Measurements from ENCODE around the gene RTEL1.
A peak's percentile ranks its signal among the peaks of the same experiment; 100 is the strongest.

The RTEL1 gene

GRCh38 chr20:63689046-63690002 lies 31.2 kb downstream of the RTEL1 start:
- no peak for TF ChIP-seq CTCF (IDR thresholded peaks at IDR 0.05)
- TF ChIP-seq ZFX (IDR thresholded peaks at IDR 0.05; ENCODE audit: borderline replicate concordance), result no peak
- no peak overlapping the region for H3K27ac ChIP-seq

- H3K27ac ChIP-seq, result peak overlapping the region; percentile 42
- TF ChIP-seq ZFX (IDR thresholded peaks at IDR 0.05; ENCODE audit: borderline replicate concordance), result no peak
Measured at GRCh38 chr20:63690003-63690897, 32.1 kb downstream of the RTEL1 start.

- peak overlapping the region; percentile 42 for H3K27ac ChIP-seq
- TF ChIP-seq ZFX (IDR thresholded peaks at IDR 0.05; ENCODE audit: borderline replicate concordance), result no peak
- TF ChIP-seq CTCF (IDR thresholded peaks at IDR 0.05), result no peak
Measured at GRCh38 chr20:63690898-63691710, 33.0 kb downstream of the RTEL1 start.

- TF ChIP-seq ZFX (IDR thresholded peaks at IDR 0.05; ENCODE audit: borderline replicate concordance) (no peak), CTCF (IDR thresholded peaks at IDR 0.05) (no peak)
- H3K27ac ChIP-seq, result peak overlapping the region; percentile 42
Measured at GRCh38 chr20:63691711-63692435, 33.8 kb downstream of the RTEL1 start.

- TF ChIP-seq CTCF (IDR thresholded peaks at IDR 0.05), result no peak
- no peak for TF ChIP-seq ZFX (IDR thresholded peaks at IDR 0.05; ENCODE audit: borderline replicate concordance)
- peak overlapping the region; percentile 42 for H3K27ac ChIP-seq
Measured at GRCh38 chr20:63692436-63693082, 34.4 kb downstream of the RTEL1 start.

GRCh38 chr20:63693083-63693732 lies 35.1 kb downstream of the RTEL1 start:
- peak overlapping the region; percentile 42; the same call in 1 of the 2 replicates for H3K27ac ChIP-seq
- TF ChIP-seq CTCF (IDR thresholded peaks at IDR 0.05) (no peak), ZFX (IDR thresholded peaks at IDR 0.05; ENCODE audit: borderline replicate concordance) (no peak)

All from 22Rv1 (cell line).